ENCODE results near the gene PALLD. TPM values are rescaled to one million over a fixed set of nuclear protein-coding genes. Genes with fewer than 3 reads are reported as not detected.

PALLD gene
- total RNA-seq, 1 experiment from 2014 or later, result 166 TPM

DNA sequence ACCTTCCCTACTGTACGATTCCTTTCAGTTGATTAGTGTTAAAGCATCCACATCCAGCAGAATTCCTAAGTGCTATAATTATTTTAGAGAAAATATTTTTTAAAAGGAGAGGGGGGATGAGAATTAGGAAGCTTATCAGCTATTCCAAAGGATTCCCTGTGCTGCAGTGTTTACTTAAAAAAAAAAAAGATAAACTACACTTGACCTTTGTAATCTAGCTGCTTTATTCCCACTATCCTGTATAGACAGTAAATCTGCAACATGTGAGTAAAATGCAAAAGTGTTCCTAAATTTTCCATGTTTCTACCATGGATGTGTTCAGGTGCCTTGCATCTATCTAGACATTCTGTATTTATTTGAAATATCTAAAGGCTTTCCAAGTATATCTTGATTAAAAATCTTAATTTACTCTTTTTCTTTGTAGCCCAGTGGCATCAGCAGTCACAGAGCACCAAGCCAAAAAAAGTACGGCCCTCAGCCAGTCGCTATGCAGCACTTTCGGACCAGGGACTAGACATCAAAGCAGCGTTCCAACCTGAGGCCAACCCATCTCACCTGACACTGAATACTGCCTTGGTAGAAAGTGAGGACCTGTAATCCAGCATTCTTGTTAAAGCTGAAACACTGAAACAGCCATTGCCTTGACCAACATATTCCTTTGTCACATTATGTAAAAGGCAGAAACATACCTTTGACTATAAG is 429.1 kb downstream of the PALLD start:
- no peak overlapping the region for H3K4me3 ChIP-seq (replicated peaks in 1 of 2; ENCODE audit: low read depth in 1 of 2, low read length in 2 of 2)
- H3K4me1 ChIP-seq (ENCODE audit: control insufficient read depth in 1 of 2, insufficient read depth in 2 of 2, low read length in 2 of 2), result no peaks in the 10 kb centered on the region
- no peaks in the 10 kb centered on the region for H3K27me3 ChIP-seq (ENCODE audit: insufficient read depth, low read length)
- no peaks in the 10 kb centered on the region for H3K9me2 ChIP-seq (ENCODE audit: insufficient read depth)
- no peak overlapping the region for H3K4me2 ChIP-seq (ENCODE audit: low read length)
- no peak for DNase-seq (ENCODE audit: low read depth, low spot score)
- no peak for ATAC-seq
- H3K27ac ChIP-seq (ENCODE audit: low read depth, low read length), result no peak overlapping the region
- ChIA-PET CTCF (no interaction called here), POLR2A (no interaction called here), RAD21 (ENCODE audit: low non-redundant PET in 1 of 2, low total read pairs in 2 of 2, uncharacterized antibody in 2 of 2, unreplicated experiment in 2 of 2) (no interaction called here)
- H3K36me3 ChIP-seq (ENCODE audit: control insufficient read depth in 1 of 2, insufficient read depth in 2 of 2, low read length in 2 of 2), result peaks cover 41 to 53% of the 10 kb centered on the region in 2 experiments
- BruUV-seq (replicated peaks), result no TSS peak
- intact Hi-C loops (cut with micrococcal nuclease), result no loop called here
- no peaks in the 10 kb centered on the region; the same call in 1 of the 2 replicates for H3K79me2 ChIP-seq (ENCODE audit: insufficient read depth, low read length)
- H3K9ac ChIP-seq (ENCODE audit: low read length), result no peak overlapping the region
- H4K20me1 ChIP-seq (ENCODE audit: insufficient read depth), result no peaks in the 10 kb centered on the region
- no peak overlapping the region for H2AFZ ChIP-seq (ENCODE audit: low read depth, low read length, poor library complexity, severe bottlenecking)
- TF ChIP-seq TCF7L2 (IDR thresholded peaks at IDR 0.05; ENCODE audit: borderline replicate concordance, extremely low read depth, insufficient read depth, insufficient read length) (no peak), RAD21 (IDR thresholded peaks at IDR 0.05; ENCODE audit: low read depth) (no peak), ZNF274 (IDR thresholded peaks at IDR 0.05; ENCODE audit: low read depth, low read length) (no peak), YY1 (IDR thresholded peaks at IDR 0.05; ENCODE audit: extremely low read depth, insufficient replicate concordance, low read depth, low read length) (no peak), EZH2 (IDR thresholded peaks at IDR 0.05) (no peak), EZH2phosphoT487 (IDR thresholded peaks at IDR 0.05; ENCODE audit: borderline replicate concordance) (no peak), ZFX (IDR thresholded peaks at IDR 0.05) (no peak), SIN3A (IDR thresholded peaks at IDR 0.05; ENCODE audit: low read depth) (no peak), SP1 (IDR thresholded peaks at IDR 0.05; ENCODE audit: low read depth) (no peak), ELF1 (IDR thresholded peaks at IDR 0.05; ENCODE audit: borderline replicate concordance, low read depth) (no peak), CBX3 (IDR thresholded peaks at IDR 0.05; ENCODE audit: low read depth) (no peak), CEBPB (IDR thresholded peaks at IDR 0.05; ENCODE audit: low read depth) (no peak)
- TF ChIP-seq, protein P1, sequence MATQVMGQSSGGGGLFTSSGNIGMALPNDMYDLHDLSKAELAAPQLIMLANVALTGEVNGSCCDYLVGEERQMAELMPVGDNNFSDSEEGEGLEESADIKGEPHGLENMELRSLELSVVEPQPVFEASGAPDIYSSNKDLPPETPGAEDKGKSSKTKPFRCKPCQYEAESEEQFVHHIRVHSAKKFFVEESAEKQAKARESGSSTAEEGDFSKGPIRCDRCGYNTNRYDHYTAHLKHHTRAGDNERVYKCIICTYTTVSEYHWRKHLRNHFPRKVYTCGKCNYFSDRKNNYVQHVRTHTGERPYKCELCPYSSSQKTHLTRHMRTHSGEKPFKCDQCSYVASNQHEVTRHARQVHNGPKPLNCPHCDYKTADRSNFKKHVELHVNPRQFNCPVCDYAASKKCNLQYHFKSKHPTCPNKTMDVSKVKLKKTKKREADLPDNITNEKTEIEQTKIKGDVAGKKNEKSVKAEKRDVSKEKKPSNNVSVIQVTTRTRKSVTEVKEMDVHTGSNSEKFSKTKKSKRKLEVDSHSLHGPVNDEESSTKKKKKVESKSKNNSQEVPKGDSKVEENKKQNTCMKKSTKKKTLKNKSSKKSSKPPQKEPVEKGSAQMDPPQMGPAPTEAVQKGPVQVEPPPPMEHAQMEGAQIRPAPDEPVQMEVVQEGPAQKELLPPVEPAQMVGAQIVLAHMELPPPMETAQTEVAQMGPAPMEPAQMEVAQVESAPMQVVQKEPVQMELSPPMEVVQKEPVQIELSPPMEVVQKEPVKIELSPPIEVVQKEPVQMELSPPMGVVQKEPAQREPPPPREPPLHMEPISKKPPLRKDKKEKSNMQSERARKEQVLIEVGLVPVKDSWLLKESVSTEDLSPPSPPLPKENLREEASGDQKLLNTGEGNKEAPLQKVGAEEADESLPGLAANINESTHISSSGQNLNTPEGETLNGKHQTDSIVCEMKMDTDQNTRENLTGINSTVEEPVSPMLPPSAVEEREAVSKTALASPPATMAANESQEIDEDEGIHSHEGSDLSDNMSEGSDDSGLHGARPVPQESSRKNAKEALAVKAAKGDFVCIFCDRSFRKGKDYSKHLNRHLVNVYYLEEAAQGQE (IDR thresholded peaks at IDR 0.05; ENCODE audit: low read depth), result no peak
- TF ChIP-seq, protein P2, sequence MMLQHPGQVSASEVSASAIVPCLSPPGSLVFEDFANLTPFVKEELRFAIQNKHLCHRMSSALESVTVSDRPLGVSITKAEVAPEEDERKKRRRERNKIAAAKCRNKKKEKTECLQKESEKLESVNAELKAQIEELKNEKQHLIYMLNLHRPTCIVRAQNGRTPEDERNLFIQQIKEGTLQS (IDR thresholded peaks at IDR 0.05), result no peak
- TF ChIP-seq, protein P3, sequence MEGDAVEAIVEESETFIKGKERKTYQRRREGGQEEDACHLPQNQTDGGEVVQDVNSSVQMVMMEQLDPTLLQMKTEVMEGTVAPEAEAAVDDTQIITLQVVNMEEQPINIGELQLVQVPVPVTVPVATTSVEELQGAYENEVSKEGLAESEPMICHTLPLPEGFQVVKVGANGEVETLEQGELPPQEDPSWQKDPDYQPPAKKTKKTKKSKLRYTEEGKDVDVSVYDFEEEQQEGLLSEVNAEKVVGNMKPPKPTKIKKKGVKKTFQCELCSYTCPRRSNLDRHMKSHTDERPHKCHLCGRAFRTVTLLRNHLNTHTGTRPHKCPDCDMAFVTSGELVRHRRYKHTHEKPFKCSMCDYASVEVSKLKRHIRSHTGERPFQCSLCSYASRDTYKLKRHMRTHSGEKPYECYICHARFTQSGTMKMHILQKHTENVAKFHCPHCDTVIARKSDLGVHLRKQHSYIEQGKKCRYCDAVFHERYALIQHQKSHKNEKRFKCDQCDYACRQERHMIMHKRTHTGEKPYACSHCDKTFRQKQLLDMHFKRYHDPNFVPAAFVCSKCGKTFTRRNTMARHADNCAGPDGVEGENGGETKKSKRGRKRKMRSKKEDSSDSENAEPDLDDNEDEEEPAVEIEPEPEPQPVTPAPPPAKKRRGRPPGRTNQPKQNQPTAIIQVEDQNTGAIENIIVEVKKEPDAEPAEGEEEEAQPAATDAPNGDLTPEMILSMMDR (IDR thresholded peaks at IDR 0.05 in 2 of 3, conservative IDR thresholded peaks at IDR 0.05 in 1 of 3; ENCODE audit: borderline replicate concordance in 1 of 3, insufficient read depth in 1 of 3, low read depth in 2 of 3, low read length in 2 of 3), result no peak
- TF ChIP-seq, protein P4, sequence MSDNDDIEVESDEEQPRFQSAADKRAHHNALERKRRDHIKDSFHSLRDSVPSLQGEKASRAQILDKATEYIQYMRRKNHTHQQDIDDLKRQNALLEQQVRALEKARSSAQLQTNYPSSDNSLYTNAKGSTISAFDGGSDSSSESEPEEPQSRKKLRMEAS (IDR thresholded peaks at IDR 0.05), result no peak
- no peaks in the 10 kb centered on the region for H3K9me3 ChIP-seq (ENCODE audit: control insufficient read depth in 1 of 2, insufficient read depth in 1 of 2, low read depth in 1 of 2, low read length in 2 of 2)
